GM23338 (cell line): ENCODE data around the gene NR3C1. TPM values are rescaled to one million over a fixed set of nuclear protein-coding genes. Genes with fewer than 3 reads are reported as not detected.
A peak's percentile ranks its signal among the peaks of the same experiment; 100 is the strongest.

Source experiments
- ATAC-seq: fragments of 200-7000 bp; cut with Tn5 transposase; 3 replicates; pipeline ENCODE4 v1.9.1; 2020
- DNase-seq: peaks from one replicate; pipeline ENCODE4 v3.0.0-alpha.2; 2015; ENCODE audit warnings: low spot score
- H2AFZ ChIP-seq: fragments of 200-600 bp; sonication (generic); 2 replicates; pipeline ENCODE4 v1.8.0; 2016; ENCODE audit warnings: antibody characterized with exemption, mild to moderate bottlenecking, moderate library complexity
- H3F3A ChIP-seq: fragments of 200-600 bp; sonication (generic); replicated peaks from 2 replicates; pipeline ENCODE4 v1.8.0; 2017; ENCODE audit warnings: antibody characterized with exemption, mixed run types, low read depth
- H3K27ac ChIP-seq: fragments of 200-600 bp; sonication (generic); 2 replicates; pipeline ENCODE4 v1.6.1; 2016; ENCODE audit warnings: low read depth
- H3K27me3 ChIP-seq: fragments of 200-600 bp; sonication (generic); 2 replicates; pipeline ENCODE4 v1.8.0; 2016; ENCODE audit warnings: mild to moderate bottlenecking, mixed run types, moderate library complexity; ENCODE audit not compliant: insufficient read depth
- H3K36me3 ChIP-seq: fragments of 200-600 bp; sonication (generic); 2 replicates; pipeline ENCODE4 v1.8.0; 2016; ENCODE audit warnings: mild to moderate bottlenecking; ENCODE audit not compliant: insufficient read depth
- H3K4me1 ChIP-seq: fragments of 200-600 bp; sonication (generic); 2 replicates; pipeline ENCODE4 v1.8.0; 2016; ENCODE audit warnings: mild to moderate bottlenecking, moderate library complexity; ENCODE audit not compliant: insufficient read depth
- H3K4me2 ChIP-seq: fragments of 200-600 bp; sonication (generic); 2 replicates; pipeline ENCODE4 v1.7.1; 2017; ENCODE audit warnings: mixed run types
- H3K4me3 ChIP-seq: fragments of 200-600 bp; sonication (generic); 2 replicates; pipeline ENCODE4 v1.6.1; 2016; ENCODE audit warnings: mixed run types
- H3K79me2 ChIP-seq: fragments of 200-600 bp; sonication (generic); replicated peaks from 2 replicates; pipeline ENCODE4 v1.8.0; 2017; ENCODE audit warnings: mild to moderate bottlenecking; ENCODE audit not compliant: insufficient read depth
- H3K9me2 ChIP-seq: fragments of 200-600 bp; sonication (generic); 2 replicates; pipeline ENCODE4 v1.8.0; 2017; ENCODE audit not compliant: insufficient read depth
- H4K20me1 ChIP-seq: fragments of 200-600 bp; sonication (generic); replicated peaks from 2 replicates; pipeline ENCODE4 v1.8.0; 2017; ENCODE audit warnings: mild to moderate bottlenecking; ENCODE audit not compliant: insufficient read depth
- H3K27ac Mint-ChIP-seq: 2 replicates; pipeline ENCODE4 v1.8.0; 2020; ENCODE audit warnings: inconsistent platforms, mild to moderate bottlenecking, moderate library complexity, mixed read lengths
- H3K27me3 Mint-ChIP-seq: 3 replicates; pipeline ENCODE4 v1.8.0; 2022; ENCODE audit warnings: low read depth, mild to moderate bottlenecking, moderate library complexity, mixed read lengths, inconsistent platforms; ENCODE audit not compliant: insufficient read depth, poor library complexity
- H3K36me3 Mint-ChIP-seq: 3 replicates; pipeline ENCODE4 v1.8.0; 2021; ENCODE audit warnings: low read depth, mild to moderate bottlenecking, inconsistent platforms, moderate library complexity, mixed read lengths
- H3K4me1 Mint-ChIP-seq: 3 replicates; pipeline ENCODE4 v1.8.0; 2020; ENCODE audit warnings: mild to moderate bottlenecking, inconsistent platforms, mixed read lengths
- H3K4me3 Mint-ChIP-seq: 3 replicates; pipeline ENCODE4 v1.8.0; 2021; ENCODE audit warnings: moderate library complexity, mild to moderate bottlenecking, inconsistent platforms, mixed read lengths
- H3K9me3 Mint-ChIP-seq: 3 replicates; pipeline ENCODE4 v1.8.0; 2020; ENCODE audit warnings: moderate library complexity, mild to moderate bottlenecking, inconsistent platforms, mixed read lengths
- CREB1 ChIP-seq: fragments of 250-450 bp; sonication (Bioruptor Pico); IDR thresholded peaks from 2 replicates; pipeline ENCODE4 v1.5.0; 2020; ENCODE audit warnings: low read depth, mild to moderate bottlenecking, moderate library complexity
- EZH2 ChIP-seq: fragments of 200-600 bp; sonication (generic); IDR thresholded peaks from one replicate; pipeline ENCODE4 v1.8.0; 2017; ENCODE audit warnings: antibody characterized with exemption, mild to moderate bottlenecking, low read depth; ENCODE audit not compliant: unreplicated experiment
- EZH2phosphoT487 ChIP-seq: fragments of 200-600 bp; sonication (generic); IDR thresholded peaks from one replicate; pipeline ENCODE4 v1.8.1; 2018; ENCODE audit warnings: antibody characterized with exemption; ENCODE audit not compliant: unreplicated experiment
- JUNB ChIP-seq: IDR thresholded peaks from one replicate; pipeline ENCODE4 v1.6.1; 2016; ENCODE audit warnings: antibody characterized with exemption; ENCODE audit not compliant: unreplicated experiment
- NANOG ChIP-seq: IDR thresholded peaks from 2 replicates; pipeline ENCODE4 v1.6.1; 2016; ENCODE audit warnings: antibody characterized with exemption, borderline replicate concordance
- POLR2AphosphoS5 ChIP-seq: IDR thresholded peaks from 2 replicates; pipeline ENCODE4 v1.6.1; 2016; ENCODE audit warnings: antibody characterized with exemption, low read depth
- STAT1 ChIP-seq: IDR thresholded peaks from one replicate; pipeline ENCODE4 v1.6.1; 2016; ENCODE audit warnings: antibody characterized with exemption; ENCODE audit not compliant: unreplicated experiment
- ZNF114 ChIP-seq: fragments of 250-450 bp; sonication (Bioruptor Pico); IDR thresholded peaks from 2 replicates; pipeline ENCODE4 v1.5.0; 2020; ENCODE audit warnings: mild to moderate bottlenecking, moderate library complexity
- ZNF331 ChIP-seq: fragments of 250-450 bp; sonication (Bioruptor Pico); IDR thresholded peaks from 2 replicates; pipeline ENCODE4 v1.5.0; 2020; ENCODE audit warnings: low read depth, mild to moderate bottlenecking, moderate library complexity
- polyA plus RNA-seq: library from polyadenylated mRNA; unstranded; fragments of >200 nt; fragmentation: Nextera tagmentation; extraction: Ambion mirVana; gene quantifications from 2 replicates; pipeline ENCODE4 v1.2.1, GENCODE V29; 2016
- total RNA-seq: library from RNA; depleted of rRNA; stranded (reverse); fragments of >200 nt; shearing (Covaris generic); gene quantifications from 2 replicates; pipeline ENCODE4 v1.2.3, GENCODE V29; 2014
- TF ChIP-seq, protein P1 (sequence below): IDR thresholded peaks from one replicate; pipeline ENCODE4 v1.6.1; 2018; ENCODE audit warnings: antibody characterized with exemption; ENCODE audit not compliant: unreplicated experiment
- TF ChIP-seq, protein P2 (sequence below), 2 experiments: fragments of 200-600 bp in 1 of 2; sonication (generic) in 1 of 2; conservative IDR thresholded peaks; 2 replicates each; pipeline versions ENCODE4 v1.5.1 to v1.6.1; 2016 to 2017; ENCODE audit warnings: antibody characterized with exemption in 2 of 2, low read depth in 2 of 2, mild to moderate bottlenecking in 2 of 2, moderate library complexity in 1 of 2
- TF ChIP-seq, protein P3 (sequence below): IDR thresholded peaks from 2 replicates; pipeline ENCODE4 v1.6.1; 2016; ENCODE audit warnings: antibody characterized with exemption
- TF ChIP-seq, protein P4 (sequence below): fragments of 250-450 bp; sonication (Bioruptor Pico); IDR thresholded peaks from 2 replicates; pipeline ENCODE4 v1.5.0; 2020; ENCODE audit warnings: mild to moderate bottlenecking, moderate library complexity

The NR3C1 gene
- total and polyA plus RNA-seq, 2 experiments from 2014 or later, result 1.2 to 4.6 TPM

DNA sequence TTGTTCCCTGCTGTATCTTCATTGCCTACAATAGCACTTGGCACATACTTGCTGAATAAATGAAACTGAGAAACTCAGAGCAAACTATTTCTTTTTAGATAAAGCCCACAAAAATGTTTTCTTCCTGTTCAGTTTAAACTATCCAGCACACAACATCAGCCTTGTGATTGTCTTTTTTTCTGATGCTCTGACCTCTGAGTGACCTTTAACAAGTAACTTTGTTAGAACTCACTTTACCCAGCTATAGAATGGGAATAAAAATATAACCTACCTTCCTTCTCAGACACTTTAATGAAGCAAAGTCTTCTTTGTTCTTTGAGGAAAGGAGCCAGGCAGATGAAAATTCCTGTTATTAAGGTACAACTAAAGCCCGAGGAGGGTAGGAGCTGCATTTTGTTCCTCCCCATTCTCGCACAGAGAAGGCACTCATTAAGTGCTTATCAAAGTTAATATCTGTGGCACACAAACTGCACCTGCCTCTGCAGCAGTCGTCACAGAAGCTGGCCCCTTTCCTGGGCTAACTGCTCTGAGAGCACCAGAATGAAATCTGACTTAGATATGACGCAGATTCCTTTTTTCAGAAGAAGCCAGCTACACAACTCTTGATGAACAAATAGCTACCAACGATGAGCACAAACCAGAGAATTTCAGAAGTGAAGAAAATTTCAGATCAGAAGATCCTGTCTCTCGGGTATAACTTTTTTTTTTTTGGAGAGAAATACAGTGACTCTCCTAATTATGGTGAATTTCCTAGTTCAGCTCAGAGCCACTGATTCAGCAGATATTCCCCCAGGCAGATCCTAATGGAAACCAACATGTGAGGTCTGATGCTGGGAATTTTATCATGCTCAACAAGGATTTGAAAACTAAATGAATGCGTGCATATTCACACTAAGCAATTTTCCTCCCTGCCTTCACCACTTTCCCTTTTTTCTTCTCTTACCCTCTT is 31.0 kb upstream of the NR3C1 start:
- H3K36me3 ChIP-seq, result no peaks in the 10 kb centered on the region
- Mint-ChIP-seq H3K27me3 (no peaks in the 10 kb centered on the region), H3K4me1 (peaks cover 17% of the 10 kb centered on the region), H3K36me3 (no peaks in the 10 kb centered on the region), H3K27ac (peak overlapping the region; percentile 56), H3K9me3 (no peaks in the 10 kb centered on the region), H3K4me3 (no peak overlapping the region)
- TF ChIP-seq ZNF331 (CRISPR knock-in tag) (no peak), CREB1 (CRISPR knock-in tag) (no peak), STAT1 (no peak), POLR2AphosphoS5 (no peak), ZNF114 (no peak), EZH2 (no peak), NANOG (no peak), JUNB (no peak), EZH2phosphoT487 (no peak)
- TF ChIP-seq, protein P1, sequence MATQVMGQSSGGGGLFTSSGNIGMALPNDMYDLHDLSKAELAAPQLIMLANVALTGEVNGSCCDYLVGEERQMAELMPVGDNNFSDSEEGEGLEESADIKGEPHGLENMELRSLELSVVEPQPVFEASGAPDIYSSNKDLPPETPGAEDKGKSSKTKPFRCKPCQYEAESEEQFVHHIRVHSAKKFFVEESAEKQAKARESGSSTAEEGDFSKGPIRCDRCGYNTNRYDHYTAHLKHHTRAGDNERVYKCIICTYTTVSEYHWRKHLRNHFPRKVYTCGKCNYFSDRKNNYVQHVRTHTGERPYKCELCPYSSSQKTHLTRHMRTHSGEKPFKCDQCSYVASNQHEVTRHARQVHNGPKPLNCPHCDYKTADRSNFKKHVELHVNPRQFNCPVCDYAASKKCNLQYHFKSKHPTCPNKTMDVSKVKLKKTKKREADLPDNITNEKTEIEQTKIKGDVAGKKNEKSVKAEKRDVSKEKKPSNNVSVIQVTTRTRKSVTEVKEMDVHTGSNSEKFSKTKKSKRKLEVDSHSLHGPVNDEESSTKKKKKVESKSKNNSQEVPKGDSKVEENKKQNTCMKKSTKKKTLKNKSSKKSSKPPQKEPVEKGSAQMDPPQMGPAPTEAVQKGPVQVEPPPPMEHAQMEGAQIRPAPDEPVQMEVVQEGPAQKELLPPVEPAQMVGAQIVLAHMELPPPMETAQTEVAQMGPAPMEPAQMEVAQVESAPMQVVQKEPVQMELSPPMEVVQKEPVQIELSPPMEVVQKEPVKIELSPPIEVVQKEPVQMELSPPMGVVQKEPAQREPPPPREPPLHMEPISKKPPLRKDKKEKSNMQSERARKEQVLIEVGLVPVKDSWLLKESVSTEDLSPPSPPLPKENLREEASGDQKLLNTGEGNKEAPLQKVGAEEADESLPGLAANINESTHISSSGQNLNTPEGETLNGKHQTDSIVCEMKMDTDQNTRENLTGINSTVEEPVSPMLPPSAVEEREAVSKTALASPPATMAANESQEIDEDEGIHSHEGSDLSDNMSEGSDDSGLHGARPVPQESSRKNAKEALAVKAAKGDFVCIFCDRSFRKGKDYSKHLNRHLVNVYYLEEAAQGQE, result no peak
- TF ChIP-seq, protein P2, sequence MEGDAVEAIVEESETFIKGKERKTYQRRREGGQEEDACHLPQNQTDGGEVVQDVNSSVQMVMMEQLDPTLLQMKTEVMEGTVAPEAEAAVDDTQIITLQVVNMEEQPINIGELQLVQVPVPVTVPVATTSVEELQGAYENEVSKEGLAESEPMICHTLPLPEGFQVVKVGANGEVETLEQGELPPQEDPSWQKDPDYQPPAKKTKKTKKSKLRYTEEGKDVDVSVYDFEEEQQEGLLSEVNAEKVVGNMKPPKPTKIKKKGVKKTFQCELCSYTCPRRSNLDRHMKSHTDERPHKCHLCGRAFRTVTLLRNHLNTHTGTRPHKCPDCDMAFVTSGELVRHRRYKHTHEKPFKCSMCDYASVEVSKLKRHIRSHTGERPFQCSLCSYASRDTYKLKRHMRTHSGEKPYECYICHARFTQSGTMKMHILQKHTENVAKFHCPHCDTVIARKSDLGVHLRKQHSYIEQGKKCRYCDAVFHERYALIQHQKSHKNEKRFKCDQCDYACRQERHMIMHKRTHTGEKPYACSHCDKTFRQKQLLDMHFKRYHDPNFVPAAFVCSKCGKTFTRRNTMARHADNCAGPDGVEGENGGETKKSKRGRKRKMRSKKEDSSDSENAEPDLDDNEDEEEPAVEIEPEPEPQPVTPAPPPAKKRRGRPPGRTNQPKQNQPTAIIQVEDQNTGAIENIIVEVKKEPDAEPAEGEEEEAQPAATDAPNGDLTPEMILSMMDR (conservative IDR thresholded peaks at IDR 0.05; ENCODE audit: low read depth in 2 of 2), result no peak
- TF ChIP-seq, protein P3, sequence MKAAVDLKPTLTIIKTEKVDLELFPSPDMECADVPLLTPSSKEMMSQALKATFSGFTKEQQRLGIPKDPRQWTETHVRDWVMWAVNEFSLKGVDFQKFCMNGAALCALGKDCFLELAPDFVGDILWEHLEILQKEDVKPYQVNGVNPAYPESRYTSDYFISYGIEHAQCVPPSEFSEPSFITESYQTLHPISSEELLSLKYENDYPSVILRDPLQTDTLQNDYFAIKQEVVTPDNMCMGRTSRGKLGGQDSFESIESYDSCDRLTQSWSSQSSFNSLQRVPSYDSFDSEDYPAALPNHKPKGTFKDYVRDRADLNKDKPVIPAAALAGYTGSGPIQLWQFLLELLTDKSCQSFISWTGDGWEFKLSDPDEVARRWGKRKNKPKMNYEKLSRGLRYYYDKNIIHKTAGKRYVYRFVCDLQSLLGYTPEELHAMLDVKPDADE, result no peak
- TF ChIP-seq, protein P4, sequence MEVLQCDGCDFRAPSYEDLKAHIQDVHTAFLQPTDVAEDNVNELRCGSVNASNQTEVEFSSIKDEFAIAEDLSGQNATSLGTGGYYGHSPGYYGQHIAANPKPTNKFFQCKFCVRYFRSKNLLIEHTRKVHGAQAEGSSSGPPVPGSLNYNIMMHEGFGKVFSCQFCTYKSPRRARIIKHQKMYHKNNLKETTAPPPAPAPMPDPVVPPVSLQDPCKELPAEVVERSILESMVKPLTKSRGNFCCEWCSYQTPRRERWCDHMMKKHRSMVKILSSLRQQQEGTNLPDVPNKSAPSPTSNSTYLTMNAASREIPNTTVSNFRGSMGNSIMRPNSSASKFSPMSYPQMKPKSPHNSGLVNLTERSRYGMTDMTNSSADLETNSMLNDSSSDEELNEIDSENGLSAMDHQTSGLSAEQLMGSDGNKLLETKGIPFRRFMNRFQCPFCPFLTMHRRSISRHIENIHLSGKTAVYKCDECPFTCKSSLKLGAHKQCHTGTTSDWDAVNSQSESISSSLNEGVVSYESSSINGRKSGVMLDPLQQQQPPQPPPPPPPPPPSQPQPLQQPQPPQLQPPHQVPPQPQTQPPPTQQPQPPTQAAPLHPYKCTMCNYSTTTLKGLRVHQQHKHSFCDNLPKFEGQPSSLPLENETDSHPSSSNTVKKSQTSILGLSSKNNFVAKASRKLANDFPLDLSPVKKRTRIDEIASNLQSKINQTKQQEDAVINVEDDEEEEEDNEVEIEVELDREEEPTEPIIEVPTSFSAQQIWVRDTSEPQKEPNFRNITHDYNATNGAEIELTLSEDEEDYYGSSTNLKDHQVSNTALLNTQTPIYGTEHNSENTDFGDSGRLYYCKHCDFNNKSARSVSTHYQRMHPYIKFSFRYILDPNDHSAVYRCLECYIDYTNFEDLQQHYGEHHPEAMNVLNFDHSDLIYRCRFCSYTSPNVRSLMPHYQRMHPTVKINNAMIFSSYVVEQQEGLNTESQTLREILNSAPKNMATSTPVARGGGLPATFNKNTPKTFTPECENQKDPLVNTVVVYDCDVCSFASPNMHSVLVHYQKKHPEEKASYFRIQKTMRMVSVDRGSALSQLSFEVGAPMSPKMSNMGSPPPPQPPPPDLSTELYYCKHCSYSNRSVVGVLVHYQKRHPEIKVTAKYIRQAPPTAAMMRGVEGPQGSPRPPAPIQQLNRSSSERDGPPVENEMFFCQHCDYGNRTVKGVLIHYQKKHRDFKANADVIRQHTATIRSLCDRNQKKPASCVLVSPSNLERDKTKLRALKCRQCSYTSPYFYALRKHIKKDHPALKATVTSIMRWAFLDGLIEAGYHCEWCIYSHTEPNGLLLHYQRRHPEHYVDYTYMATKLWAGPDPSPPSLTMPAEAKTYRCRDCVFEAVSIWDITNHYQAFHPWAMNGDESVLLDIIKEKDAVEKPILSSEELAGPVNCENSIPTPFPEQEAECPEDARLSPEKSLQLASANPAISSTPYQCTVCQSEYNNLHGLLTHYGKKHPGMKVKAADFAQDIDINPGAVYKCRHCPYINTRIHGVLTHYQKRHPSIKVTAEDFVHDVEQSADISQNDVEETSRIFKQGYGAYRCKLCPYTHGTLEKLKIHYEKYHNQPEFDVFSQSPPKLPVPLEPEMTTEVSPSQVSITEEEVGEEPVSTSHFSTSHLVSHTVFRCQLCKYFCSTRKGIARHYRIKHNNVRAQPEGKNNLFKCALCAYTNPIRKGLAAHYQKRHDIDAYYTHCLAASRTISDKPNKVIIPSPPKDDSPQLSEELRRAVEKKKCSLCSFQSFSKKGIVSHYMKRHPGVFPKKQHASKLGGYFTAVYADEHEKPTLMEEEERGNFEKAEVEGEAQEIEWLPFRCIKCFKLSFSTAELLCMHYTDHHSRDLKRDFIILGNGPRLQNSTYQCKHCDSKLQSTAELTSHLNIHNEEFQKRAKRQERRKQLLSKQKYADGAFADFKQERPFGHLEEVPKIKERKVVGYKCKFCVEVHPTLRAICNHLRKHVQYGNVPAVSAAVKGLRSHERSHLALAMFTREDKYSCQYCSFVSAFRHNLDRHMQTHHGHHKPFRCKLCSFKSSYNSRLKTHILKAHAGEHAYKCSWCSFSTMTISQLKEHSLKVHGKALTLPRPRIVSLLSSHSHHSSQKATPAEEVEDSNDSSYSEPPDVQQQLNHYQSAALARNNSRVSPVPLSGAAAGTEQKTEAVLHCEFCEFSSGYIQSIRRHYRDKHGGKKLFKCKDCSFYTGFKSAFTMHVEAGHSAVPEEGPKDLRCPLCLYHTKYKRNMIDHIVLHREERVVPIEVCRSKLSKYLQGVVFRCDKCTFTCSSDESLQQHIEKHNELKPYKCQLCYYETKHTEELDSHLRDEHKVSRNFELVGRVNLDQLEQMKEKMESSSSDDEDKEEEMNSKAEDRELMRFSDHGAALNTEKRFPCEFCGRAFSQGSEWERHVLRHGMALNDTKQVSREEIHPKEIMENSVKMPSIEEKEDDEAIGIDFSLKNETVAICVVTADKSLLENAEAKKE (CRISPR knock-in tag), result no peak
- peaks cover 14% of the 10 kb centered on the region for H3K4me1 ChIP-seq
- H2AFZ ChIP-seq, result peak overlapping the region; percentile 73; the same call in 1 of the 2 replicates
- H3F3A ChIP-seq, result no peaks in the 10 kb centered on the region
- ATAC-seq, result no peak
- H3K4me2 ChIP-seq, result peak overlapping the region; percentile 72
- H3K79me2 ChIP-seq, result no peaks in the 10 kb centered on the region
- H3K27me3 ChIP-seq, result no peaks in the 10 kb centered on the region
- no peaks in the 10 kb centered on the region for H4K20me1 ChIP-seq
- no peak for DNase-seq
- no peak overlapping the region for H3K27ac ChIP-seq
- no peak overlapping the region for H3K4me3 ChIP-seq
- H3K9me2 ChIP-seq, result no peaks in the 10 kb centered on the region
